T follicular helper cell (primary cell): ENCODE results near the gene LARP4.
A peak's percentile ranks its signal among the peaks of the same experiment; 100 is the strongest.
"Not testable (repeated sequence)": the region's sequence is repeated elsewhere in the genome, so short reads cannot be mapped to it uniquely, and the experiment has no call there.

ENCODE experiments used
- DNase-seq: peaks from one replicate; pipeline ENCODE4 v3.0.0-alpha.2; 2020; ENCODE audit warnings: low read depth

Gene LARP4

DNA sequence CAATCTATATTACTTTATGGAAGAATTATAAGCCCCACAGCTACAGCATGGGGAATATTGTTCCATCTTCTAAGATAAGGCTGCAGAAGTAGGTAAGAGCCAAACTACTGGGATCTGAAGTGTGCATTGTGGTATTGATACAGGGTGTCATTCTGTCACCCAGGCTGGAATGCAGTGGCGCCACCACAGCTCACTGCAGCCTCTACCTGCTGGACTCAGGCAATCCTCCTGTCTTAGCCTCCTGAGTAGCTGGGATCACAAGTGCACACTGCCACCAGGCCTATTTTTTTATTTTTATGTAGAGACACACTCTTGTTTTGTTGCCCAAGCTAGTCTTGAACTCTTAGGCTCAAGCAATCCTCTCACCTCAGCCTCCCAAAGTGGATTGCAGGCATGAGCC lies 82.8 kb downstream of the LARP4 start:
- no peak for DNase-seq

DNA sequence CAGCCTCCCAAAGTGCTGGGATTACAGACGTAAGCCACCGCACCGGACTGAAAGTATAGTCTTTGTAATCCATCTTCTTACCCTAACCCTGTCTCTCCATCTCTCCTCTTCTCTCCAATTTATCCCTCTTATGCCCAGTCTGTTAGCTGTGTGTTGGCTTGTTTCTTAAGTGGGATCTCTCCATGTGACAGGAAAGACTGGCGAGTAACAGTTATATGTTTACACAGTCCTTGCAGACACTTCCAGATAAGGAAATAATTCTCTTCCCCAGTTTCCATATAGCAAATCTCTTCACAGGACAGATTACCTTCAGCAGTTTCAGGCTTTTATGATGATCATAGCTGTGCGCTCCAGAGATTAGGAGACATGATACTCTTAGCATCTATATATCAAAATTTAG lies 88.1 kb downstream of the LARP4 start:
- no peak for DNase-seq

GRCh38 chr12:50498119-50498518 lies 97.4 kb downstream of the LARP4 start:
- DNase-seq = not testable (repeated sequence)

DNA sequence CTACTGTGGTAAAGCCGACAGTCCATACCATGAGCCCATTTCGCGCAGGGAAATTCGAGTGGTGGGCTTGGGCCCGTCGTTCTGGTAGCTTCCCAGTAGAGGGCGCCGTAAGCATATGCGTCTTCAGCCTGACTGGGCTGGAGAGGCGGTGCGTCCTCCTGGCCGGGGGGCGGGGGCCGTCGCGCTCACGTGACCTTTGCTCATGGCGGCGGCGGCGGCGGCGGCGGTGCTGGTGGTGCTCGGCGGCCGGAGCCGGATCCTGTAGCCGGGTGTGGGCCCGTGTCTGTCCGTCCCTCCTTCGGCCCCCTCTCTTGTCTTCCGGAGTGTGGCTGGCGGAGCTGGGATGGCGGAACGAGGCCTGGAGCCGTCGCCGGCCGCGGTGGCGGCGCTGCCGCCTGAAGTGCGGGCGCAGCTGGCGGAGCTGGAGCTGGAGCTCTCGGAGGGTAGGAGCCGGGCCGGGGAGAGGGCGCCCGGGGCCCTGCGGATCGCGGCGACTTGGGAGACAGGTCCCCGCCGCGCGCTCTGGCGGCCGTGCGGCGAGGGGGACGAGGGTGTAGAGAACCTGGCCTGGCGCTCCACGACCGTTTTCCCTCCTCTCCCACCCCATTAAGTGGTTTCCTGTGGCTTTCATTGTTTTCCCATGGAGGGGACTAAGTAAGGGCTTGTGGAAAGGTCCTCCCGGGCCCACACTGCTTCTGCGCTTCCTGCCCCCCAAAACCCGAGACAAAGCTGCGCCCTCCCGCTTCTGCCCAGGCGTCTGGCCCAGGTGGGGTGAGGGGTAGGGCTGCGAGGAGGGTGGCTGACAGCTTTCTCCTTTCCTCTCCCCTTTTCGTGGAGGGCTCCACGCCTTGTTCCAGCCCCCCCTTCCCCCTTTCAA lies 104.4 kb downstream of the LARP4 start, which contains the start of gene DIP2B:
TSS of gene DIP2B (plus strand) at position 188 of the 877 bp plus-strand sequence. CDS start at position 344, 156 bp downstream.
- DNase-seq = peak; percentile 93

GRCh38 chr12:50505675-50506530 lies 105.2 kb downstream of the LARP4 start:
- no peak for DNase-seq

- DNase-seq = no peak
These were observed 106.2 kb downstream of the LARP4 start for GRCh38 chr12:50506753-50507473.

- DNase-seq = no peak
These were observed 106.8 kb downstream of the LARP4 start for GRCh38 chr12:50507474-50507838.

- no peak for DNase-seq
These were observed 107.2 kb downstream of the LARP4 start for GRCh38 chr12:50507930-50508329.

DNA sequence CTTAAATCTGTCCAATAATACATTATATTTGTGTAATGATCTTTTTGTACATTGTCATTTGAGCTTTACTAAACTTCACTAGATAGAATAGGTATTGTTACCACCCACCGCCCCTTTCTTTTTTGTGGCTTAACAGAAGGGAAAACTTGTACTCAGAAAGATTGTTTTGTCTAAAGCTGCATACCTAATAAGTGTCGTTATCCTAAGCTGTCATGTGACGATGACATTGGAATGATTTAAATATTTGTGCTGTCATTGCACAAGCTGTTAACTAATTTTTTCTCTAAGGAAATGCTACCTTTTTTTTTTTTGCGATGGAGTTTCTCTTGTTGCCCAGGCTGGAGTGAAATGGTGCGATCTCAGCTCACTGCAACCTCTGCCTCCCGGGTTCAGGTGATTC lies 107.7 kb downstream of the LARP4 start:
- no peak for DNase-seq

DNA sequence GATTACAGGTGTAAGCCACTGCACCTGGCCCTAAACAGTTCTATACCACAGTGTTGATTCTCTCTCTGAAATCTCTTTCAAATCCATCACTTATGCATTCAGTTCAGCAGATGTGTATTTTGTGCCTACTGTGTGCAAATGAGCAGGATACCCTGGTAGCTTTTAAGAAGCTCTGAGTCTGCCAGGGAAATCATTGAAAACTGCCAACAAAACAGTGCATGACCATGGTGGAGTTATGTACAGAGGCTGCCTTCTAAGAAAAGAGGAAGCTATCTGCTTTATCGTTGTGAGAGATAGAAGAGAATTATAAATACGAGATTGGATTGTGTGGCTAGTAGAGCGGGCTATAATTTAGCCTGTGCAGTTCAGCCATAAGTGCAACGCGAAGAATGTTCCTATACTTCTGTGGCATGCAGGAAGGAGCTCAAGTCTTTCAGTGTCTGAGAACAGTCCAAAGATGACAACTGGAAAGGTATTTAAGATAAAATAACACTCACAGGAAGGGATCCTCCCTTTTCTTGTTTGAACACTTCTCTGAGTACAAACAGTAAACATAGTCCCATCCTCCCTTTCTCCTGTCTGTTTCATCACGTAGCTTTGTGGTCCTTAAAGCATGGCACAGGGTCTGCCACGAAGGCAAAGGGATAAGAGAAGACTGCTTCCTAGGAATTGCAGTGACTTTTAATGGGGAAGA lies 108.4 kb downstream of the LARP4 start:
- DNase-seq = no peak

- DNase-seq = no peak
These were observed 114.0 kb downstream of the LARP4 start for GRCh38 chr12:50514526-50515276.

DNA sequence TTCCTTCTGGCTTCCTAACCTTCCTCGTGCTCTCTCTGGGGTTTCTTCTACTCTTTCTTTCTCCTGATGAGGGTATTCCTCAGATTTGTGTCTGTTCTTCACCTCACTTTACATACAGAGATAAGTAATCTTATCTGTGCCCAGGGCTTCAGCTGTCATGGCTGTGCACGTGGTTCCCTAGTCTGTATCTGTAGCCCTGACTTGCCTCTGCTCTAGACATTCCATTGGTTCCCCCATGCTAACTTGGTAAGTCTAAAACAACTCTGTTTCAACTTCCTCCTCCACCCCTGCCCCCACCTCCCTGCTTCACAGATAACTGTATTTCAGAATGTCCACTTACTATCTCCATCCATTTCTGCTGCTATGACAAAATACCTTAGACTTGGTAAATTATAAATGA lies 114.9 kb downstream of the LARP4 start:
- DNase-seq = no peak

DNA sequence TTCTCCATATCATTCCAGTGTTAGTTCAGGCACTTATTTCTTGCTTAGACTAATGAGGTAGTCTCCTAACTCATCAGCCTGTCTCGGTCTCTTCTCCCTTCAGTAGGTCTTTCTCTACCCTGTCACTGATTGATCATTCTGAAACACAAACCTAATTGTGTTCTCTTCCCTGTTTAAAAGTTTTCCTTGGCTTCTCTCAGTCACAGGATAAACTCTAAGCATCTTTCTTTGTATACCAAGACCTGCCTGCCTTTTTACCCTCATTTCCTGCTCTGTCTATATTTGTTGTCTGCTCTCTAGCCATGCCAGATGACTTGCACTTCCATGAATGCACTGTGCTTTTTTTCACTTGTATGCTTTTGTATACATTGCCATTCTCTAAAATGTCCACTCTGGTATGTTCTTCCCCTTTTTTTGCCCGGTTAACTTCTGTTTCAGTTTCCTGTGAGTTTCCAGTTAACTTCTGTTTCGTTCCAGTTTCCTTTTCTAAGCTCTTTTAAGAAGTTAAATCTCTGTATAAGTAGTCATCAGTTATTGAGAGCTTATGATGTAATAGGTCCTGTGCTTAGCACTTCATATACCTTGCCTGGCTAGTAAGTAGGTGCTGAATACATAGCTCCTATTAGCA lies 116.8 kb downstream of the LARP4 start:
- DNase-seq = no peak

- no peak for DNase-seq
These were observed 117.4 kb downstream of the LARP4 start for GRCh38 chr12:50518090-50518489.

DNA sequence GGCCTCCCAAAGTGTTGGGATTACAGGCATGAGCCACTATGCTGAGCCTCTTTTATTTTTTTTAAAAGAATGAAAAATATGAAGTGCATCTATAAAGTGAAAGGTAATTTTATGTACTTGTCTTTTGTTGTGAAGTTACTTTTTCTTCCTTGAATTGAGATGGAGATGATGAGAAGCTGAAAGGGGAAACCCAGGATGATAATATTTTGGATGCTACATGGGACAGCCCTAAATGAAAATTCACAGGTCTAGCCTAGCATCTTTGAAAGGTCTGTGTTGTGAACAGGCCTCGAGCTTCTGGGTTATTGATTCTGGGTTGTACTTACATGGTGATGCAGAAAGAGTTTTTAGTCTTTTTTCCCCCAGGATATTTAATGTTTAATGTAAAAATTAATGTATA lies 118.7 kb downstream of the LARP4 start:
- DNase-seq = no peak

- DNase-seq = no peak
These were observed 119.9 kb downstream of the LARP4 start for GRCh38 chr12:50520416-50521207.

GRCh38 chr12:50521781-50522180 lies 121.1 kb downstream of the LARP4 start:
- DNase-seq = not testable (repeated sequence)

DNA sequence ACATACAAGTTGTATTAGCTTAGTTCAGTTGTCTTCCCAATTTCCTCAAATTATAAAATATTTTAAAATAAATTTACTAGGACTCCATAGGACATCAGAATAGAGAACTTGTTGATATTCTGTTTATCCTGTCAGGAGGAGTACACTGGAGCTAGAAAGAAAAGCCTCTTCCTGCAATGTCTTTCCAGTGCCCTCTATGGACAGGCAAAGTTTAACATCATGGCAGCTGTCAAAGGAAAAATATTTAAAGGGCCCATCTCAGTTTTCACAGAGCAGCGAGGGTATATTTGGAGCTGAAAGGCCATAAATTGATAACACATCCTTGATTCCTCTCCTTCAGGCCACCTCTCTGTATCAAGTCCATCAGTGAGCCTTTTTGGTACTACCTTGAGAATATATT lies 123.1 kb downstream of the LARP4 start:
- DNase-seq = no peak

- no peak for DNase-seq
These were observed 123.9 kb downstream of the LARP4 start for GRCh38 chr12:50524621-50525020.

DNA sequence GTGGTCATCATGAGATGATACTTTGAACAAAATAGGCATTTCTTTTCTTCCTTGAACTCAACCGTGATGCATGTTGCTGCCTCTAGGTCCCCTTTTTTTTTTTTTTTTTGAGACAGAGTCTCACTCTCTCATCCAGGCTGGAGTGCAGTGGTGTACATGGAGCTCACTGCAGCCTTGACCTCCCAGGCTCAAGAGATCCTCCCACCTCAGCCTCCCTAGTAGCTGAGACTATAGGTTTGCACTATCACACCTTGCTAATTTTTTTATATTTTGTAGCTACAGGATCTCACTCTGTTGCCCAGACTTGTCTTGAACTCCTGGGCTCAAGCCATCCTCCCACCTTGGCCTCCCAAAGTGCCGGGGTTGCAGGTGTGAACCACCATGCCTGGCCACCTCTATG lies 124.7 kb downstream of the LARP4 start:
- no peak for DNase-seq
